Limb (tissue), 2 donors: Measurements from ENCODE around the gene TCOF1.

Experiments
- DNase-seq, 2 donors: peaks; one replicate each; pipeline ENCODE4 v3.0.0-alpha.2; 2016; ENCODE audit errors: extremely low spot score in 2 of 2

TCOF1 gene

GRCh38 chr5:150325426-150325825 is 32.1 kb upstream of the TCOF1 start:
- no peak for DNase-seq

DNA sequence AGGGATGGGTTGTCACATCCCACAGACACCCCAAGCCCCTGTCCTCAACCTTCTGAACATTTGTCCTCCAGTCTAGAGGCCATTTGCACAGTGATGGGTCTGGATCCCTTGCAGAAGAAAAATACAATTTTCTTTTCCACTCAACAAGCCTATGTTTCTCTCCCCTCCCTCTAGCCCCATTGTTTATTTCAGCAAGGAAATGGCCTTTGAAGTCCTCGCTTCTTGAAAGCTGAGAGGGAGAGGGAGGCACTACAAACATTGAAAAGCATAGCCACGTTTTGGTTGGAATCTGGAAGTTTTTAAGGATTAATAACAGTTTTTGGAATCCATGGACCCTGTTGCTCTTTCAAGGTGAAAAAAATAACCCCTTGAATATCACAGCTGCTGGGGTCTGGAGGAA is 30.8 kb upstream of the TCOF1 start:
- no peak for DNase-seq

DNA sequence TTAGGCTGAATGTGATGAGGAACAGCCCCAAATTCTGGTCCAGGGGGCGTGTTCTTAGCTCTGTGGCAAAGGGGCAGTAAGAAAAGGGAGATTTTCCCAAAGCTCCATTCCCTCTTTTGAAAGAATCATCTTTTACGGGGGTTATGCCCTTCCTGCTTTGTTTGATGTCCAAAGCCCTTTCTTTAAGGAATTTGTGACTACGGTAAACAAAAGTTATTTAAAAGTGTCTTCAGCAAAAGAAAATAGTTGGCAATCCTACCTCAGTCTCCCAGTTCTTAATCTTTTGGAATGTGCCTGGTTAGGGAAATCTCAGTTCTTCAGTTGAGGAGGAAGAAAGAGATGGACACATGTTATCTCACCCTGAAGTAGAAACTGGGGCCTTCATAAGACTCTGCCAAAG is 30.4 kb upstream of the TCOF1 start:
- no peak for DNase-seq

DNA sequence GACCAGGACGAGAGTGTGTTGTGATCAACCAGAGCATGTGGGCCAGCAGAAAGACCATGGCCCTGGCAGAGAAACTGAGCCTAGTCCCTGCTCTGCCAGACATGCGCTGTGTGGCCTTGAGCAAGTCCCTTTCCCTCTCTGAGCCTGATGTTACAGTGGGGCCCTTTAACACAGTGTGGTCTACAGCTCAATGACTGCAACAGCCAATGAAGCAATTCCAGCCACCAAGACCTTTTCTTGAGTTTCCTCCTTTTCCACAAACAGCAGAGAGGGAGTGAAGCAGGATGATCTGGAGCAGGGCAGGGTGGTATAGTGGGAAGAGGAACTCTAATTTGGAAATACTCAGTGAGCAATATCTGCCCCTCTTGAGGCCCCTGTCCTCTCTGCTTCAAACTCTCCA is 29.0 kb upstream of the TCOF1 start:
- DNase-seq, result no peak

DNA sequence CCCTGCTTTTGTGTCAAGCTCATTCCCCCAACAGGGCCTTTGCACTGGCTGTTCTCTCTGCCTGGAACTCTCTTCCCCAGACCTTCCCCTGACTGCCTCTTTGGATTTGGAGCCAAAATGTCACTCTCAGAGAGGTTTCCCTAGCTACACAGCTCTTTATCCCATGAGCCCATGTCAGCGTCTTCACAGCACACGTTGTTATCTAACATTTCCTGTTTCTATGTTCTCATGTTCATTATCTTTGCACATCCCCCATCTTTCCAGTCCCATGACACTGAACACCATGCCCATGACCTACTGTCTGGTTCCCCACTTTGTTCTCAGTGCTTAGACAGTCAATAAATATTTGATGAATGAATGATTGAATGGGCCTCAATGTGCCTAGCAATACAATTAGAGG is 28.5 kb upstream of the TCOF1 start:
- DNase-seq, result no peak

DNA sequence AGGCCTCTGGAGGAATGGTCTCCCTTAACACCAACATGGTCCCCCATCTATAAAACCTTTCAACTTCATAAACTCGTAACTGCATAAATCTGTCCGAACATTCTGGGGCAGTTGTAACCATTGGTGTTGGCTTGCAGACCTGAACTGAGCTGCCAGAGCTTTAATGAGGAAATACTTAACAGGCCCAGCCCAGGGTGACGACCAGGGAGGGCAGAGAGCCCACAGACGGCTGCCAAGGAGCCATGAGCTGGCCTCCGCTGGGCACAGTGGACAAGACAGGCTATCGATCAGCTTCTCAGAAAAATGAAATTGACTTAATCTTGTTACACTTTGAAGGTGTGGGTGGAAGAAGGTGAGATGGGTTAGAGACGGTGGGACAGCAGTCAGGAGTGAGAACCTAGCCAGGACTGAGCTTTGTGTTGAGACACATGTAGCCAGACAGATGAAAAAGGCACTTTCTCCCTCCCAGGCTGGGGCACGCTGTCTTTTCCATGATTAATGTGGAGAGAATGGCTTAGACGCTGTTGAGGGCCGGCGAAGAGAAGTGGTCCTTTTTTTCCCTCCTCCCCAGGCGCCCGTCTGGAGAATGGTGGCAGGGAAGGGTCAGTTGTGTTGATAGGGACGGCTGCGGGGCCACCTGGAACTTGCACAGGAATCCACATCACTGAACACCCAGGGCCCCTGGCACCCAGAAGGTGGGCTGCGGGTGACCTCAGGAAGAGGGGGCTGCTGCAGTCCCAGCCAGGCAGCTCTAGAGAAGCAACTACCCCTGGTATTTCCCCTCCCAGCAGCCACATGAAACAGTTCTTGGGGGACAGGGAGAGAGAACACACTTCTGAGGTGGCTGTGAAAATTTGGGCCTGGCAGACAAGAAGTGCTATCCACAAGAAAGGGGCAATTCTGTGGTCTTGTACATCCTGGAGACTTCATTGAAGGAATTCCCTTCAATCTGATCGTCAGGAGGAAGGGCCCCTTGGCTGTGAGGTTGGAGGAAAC is 27.3 kb upstream of the TCOF1 start:
- no peak for DNase-seq

GRCh38 chr5:150333400-150333799 is 24.1 kb upstream of the TCOF1 start:
- no peak for DNase-seq

DNA sequence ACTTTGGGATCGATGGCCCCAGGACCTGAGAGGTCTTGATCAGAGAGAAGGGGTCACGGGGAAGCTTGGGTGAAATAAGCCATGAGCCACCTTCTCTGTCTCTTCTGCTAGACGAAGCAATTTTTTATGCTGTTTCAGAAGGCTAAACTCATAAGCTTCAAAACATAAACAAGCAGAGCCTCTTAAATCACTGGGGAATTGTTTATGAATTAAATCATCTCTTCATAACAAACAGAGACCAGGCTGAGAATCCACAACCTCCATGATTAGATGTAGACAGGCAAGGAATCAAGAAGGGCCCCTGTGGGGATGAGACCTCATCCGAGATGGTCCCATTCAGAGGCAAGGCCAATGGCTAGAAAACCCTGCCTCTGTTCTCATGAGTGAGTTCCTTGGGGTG is 21.7 kb upstream of the TCOF1 start:
- no peak for DNase-seq

GRCh38 chr5:150338546-150338945 is 19.0 kb upstream of the TCOF1 start:
- no peak for DNase-seq

GRCh38 chr5:150339165-150339564 is 18.3 kb upstream of the TCOF1 start:
- peak; percentile 60 for DNase-seq

GRCh38 chr5:150339841-150340240 is 17.7 kb upstream of the TCOF1 start:
- DNase-seq, result no peak

GRCh38 chr5:150340614-150341255 is 16.8 kb upstream of the TCOF1 start:
- DNase-seq, result no peak

GRCh38 chr5:150341331-150341730 is 16.2 kb upstream of the TCOF1 start:
- DNase-seq, result no peak

GRCh38 chr5:150341989-150342388 is 15.5 kb upstream of the TCOF1 start:
- no peak for DNase-seq

DNA sequence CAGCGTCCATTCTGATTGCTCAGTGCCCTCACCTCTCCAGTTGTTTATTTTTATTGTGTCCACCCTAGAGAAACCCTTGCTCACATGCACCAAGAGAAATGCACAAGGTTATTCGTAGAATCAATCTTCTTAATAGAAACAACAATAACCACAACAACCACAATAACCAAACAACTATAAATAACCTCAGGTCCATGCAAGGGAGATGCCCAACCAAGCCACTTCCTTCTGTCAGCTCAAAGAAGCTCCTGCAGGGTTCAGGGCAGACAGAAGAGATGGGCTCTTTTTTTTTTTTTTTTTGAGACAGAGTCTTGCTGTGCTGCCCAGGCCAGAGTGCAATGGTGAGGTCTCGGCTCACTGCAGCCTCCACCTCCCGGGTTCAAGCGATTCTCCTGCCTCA is 14.9 kb upstream of the TCOF1 start:
- no peak for DNase-seq

- no peak for DNase-seq
These were observed 13.4 kb upstream of the TCOF1 start for GRCh38 chr5:150343994-150344631.

DNA sequence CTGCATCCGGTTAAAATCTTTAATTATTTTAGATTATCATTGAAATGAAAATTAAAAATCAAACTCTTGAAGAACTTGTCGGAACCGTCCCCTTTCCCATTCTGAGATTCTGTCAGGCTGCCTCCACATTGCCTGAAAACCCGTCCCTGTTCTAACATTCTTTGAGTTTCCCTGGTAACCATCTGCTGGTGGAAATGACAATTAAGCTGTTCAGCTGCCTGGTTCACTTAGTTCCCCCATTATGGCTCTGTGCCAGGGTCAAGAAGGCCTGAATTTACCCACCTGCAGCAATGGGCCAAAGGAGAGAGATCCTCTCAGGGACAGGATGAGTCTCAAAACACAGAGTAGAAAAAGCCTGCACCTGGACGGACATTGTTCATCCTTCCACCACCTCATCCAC is 11.8 kb upstream of the TCOF1 start:
- peak; percentile 24 to 41 for DNase-seq

DNA sequence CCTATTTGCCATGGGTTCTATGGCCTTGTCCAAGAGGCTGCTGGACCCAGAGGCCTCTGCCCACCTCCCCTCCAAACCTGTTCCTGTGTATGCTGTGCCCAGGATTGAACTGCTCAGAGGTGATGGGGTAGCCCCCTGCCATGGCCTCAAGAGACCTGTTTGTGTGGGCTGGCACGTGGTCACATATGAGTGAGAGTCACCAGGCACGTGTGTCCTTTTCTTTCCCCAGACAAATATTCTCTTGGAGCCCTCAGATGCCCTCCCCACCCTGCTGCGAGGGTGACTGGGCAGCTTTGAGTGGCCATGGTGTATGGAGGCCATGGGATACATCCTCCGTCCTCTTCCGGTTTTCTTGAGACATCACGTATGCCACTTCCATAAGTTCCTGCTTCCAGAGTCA is 10.9 kb upstream of the TCOF1 start:
- DNase-seq, result no peak

DNA sequence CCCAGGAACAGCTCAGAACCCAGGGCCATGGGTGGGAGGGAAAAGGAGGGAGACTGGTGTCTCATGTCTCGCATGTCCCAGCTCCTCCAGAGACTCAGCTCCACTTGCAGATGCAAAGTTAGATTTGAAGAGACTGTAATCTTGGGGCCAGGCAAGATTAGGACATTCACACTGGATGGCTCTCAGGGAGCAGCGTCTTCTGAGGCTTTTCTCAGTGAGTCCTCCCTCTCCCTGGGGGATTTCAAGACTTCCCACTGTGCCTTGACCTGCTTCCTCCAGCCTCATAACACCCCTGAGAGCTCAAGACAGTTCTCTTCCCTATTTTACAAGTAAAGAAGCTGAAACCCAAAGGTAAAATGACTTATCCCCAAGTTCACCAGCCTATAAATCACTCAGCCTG is 10.5 kb upstream of the TCOF1 start:
- DNase-seq, result no peak

- DNase-seq, result no peak
These were observed 10.0 kb upstream of the TCOF1 start for GRCh38 chr5:150347451-150347850.

- no peak for DNase-seq
These were observed 7.7 kb upstream of the TCOF1 start for GRCh38 chr5:150349681-150350275.
